Muscle layer of duodenum (tissue), 2 donors: ENCODE data around the gene KHDRBS2.

Source experiments
- H3K27ac ChIP-seq: one replicate; pipeline ENCODE4 v1.7.0; 2013; ENCODE audit warnings: mild to moderate bottlenecking, low read length
- H3K27me3 ChIP-seq: one replicate; pipeline ENCODE4 v1.7.0; 2013; ENCODE audit warnings: low read depth, mild to moderate bottlenecking, control low read depth, low read length
- H3K36me3 ChIP-seq, 2 donors: one replicate each; pipeline ENCODE4 v1.7.0; 2013; ENCODE audit warnings: low read length in 2 of 2, control low read depth in 1 of 2, mild to moderate bottlenecking in 1 of 2; ENCODE audit not compliant: insufficient read depth in 2 of 2, control insufficient read depth in 1 of 2
- H3K4me1 ChIP-seq, 2 donors: one replicate each; pipeline ENCODE4 v1.7.0; 2013; ENCODE audit warnings: low read length in 2 of 2, mild to moderate bottlenecking in 2 of 2, control low read depth in 1 of 2, moderate library complexity in 1 of 2; ENCODE audit not compliant: insufficient read depth in 2 of 2, control insufficient read depth in 1 of 2
- H3K4me3 ChIP-seq, 2 donors: one replicate each; pipeline ENCODE4 v1.7.0; 2013; ENCODE audit warnings: low read length in 2 of 2, low read depth in 1 of 2, mild to moderate bottlenecking in 1 of 2
- H3K9me3 ChIP-seq, 2 donors: one replicate each; pipeline ENCODE4 v1.7.0; 2013; ENCODE audit warnings: low read length in 2 of 2, control low read depth in 1 of 2, mild to moderate bottlenecking in 1 of 2; ENCODE audit not compliant: control insufficient read depth in 1 of 2
- donor health status: healthy.

The KHDRBS2 gene

DNA sequence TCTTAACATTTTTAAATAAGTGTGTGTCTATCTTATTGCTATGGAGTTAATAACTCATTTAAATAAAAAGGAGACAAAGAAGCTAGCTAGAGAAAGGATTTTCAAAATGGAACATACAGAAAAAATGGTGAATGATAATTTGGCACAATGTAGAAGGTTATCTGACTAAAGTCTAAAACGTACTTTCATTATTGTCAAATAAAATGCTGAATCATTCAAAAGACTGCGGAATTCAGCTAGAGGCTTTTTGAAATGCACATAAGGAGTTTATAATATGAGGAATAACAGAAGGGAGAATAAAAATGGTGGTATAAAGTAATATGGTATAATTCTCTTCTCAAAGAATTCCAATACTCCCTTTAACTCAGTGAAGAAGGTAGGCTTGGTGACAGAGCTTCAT lies 597.9 kb downstream of the KHDRBS2 start:
- no peaks in the 10 kb centered on the region for H3K4me1 ChIP-seq
- H3K9me3 ChIP-seq: no peaks in the 10 kb centered on the region
- H3K27me3 ChIP-seq: no peaks in the 10 kb centered on the region
- no peaks in the 10 kb centered on the region for H3K36me3 ChIP-seq
- H3K27ac ChIP-seq: no peak overlapping the region
- H3K4me3 ChIP-seq: no peak overlapping the region

DNA sequence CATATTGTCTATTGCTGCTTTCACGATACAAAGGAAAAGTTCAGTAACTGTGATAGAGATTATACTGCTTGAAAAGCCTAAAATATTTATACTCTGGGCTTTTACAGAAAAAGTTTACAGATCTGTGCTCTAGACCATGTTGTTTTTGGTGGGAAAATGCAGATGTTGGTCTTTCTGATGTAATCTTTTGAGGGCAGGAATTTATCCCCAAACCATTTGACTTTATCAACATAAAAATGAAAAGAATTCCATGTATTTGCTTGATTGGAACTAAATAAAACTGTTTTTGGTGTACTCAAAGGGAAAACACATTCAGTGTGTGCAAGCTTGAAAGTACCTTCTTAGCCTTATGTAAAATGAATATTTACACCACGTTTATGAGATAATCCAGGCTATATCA lies 603.5 kb downstream of the KHDRBS2 start:
- no peaks in the 10 kb centered on the region for H3K36me3 ChIP-seq

DNA sequence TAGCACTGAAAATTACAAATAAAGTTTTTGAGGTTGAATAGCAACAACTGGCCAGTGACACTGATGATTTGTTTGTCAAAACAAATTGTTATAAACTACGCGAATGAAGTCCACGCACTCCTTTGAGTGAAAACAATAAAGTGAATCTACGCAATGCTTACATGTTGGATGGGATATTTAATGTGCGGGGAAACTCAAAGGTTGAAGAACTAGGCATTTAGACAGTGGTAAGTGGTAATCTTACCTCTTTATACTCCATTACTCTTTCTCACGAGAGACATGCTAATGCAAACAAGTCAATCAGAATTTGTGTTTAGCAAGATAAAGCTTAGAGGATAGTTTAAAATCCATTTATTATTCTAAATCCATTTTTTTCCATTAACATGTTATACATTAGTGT lies 606.4 kb downstream of the KHDRBS2 start:
- H3K4me1 ChIP-seq: no peaks in the 10 kb centered on the region
- H3K27ac ChIP-seq: no peak overlapping the region
- H3K27me3 ChIP-seq: no peaks in the 10 kb centered on the region
- no peaks in the 10 kb centered on the region for H3K36me3 ChIP-seq
- no peaks in the 10 kb centered on the region for H3K9me3 ChIP-seq
- H3K4me3 ChIP-seq: no peak overlapping the region

More for the DNA sequence above, 603.5 kb downstream of the KHDRBS2 start:
- H3K4me3 ChIP-seq: no peak overlapping the region
- H3K9me3 ChIP-seq: no peaks in the 10 kb centered on the region
- no peaks in the 10 kb centered on the region for H3K27me3 ChIP-seq
- no peak overlapping the region for H3K27ac ChIP-seq
- H3K4me1 ChIP-seq: no peaks in the 10 kb centered on the region

GRCh38 chr6:61675734-61676133 lies 610.3 kb downstream of the KHDRBS2 start:
- Histone ChIP-seq H3K27ac (no peak overlapping the region), H3K27me3 (no peaks in the 10 kb centered on the region), H3K9me3 (no peaks in the 10 kb centered on the region)

DNA sequence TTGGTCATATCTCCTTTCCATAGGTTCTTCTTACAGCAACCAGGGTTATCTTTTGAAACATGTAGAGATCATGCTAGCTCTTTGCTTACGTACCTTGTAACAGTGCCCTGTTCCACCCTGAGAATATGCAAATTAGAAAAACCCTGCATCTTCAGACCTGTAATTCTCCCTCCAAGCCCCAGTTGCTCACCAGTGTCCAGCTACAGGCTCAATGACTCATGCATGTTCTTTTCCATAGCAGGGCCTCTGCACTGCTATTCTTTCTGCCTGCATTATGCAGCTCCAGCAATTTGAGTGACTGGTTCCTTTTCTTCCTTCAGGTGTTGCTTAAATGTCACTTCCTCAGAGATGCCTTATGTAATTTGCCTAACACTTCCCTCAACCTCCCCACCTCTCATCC lies 636.2 kb downstream of the KHDRBS2 start:
- Histone ChIP-seq H3K9me3 (no peaks in the 10 kb centered on the region), H3K4me1 (no peaks in the 10 kb centered on the region), H3K27ac (no peak overlapping the region), H3K36me3 (peaks cover 0 to 5% of the 10 kb centered on the region in 2 donors), H3K27me3 (no peaks in the 10 kb centered on the region), H3K4me3 (no peak overlapping the region)

More at GRCh38 chr6:61675734-61676133, 610.3 kb downstream of the KHDRBS2 start:
- Histone ChIP-seq H3K36me3 (no peaks in the 10 kb centered on the region), H3K4me1 (no peaks in the 10 kb centered on the region), H3K4me3 (no peak overlapping the region)

- Histone ChIP-seq H3K36me3 (no peaks in the 10 kb centered on the region), H3K4me3 (no peak overlapping the region), H3K9me3 (peaks cover 0 to 8% of the 10 kb centered on the region in 2 donors), H3K27me3 (no peaks in the 10 kb centered on the region), H3K27ac (no peak overlapping the region), H3K4me1 (no peaks in the 10 kb centered on the region)
These were observed 645.6 kb downstream of the KHDRBS2 start for GRCh38 chr6:61640463-61640862.
